GM12892 (cell line): ENCODE measurements around the gene MEN1.
"Not testable (repeated sequence)": the region's sequence is repeated elsewhere in the genome, so short reads cannot be mapped to it uniquely, and the experiment has no call there.

Experiments used
- DNase-seq: peaks from one replicate; pipeline ENCODE4 v3.0.0; 2011; ENCODE audit not compliant: insufficient read length
- FAIRE-seq: peaks from 2 replicates; lab custom pipeline; 2011; peaks lifted over from hg19 to GRCh38; lab: Jason Lieb, UNC
- POLR2A ChIP-seq: IDR thresholded peaks from 2 replicates; pipeline ENCODE4 v1.6.1; 2011; ENCODE audit warnings: low read depth, low read length, control low read depth
- POLR2AphosphoS5 ChIP-seq: IDR thresholded peaks from 2 replicates; pipeline ENCODE4 v1.6.1; 2011; ENCODE audit warnings: low read depth, low read length, control low read depth
- TAF1 ChIP-seq: IDR thresholded peaks from 2 replicates; pipeline ENCODE4 v1.6.1; 2011; ENCODE audit warnings: low read depth, mild to moderate bottlenecking, control low read depth, low read length, borderline replicate concordance

MEN1 gene

DNA sequence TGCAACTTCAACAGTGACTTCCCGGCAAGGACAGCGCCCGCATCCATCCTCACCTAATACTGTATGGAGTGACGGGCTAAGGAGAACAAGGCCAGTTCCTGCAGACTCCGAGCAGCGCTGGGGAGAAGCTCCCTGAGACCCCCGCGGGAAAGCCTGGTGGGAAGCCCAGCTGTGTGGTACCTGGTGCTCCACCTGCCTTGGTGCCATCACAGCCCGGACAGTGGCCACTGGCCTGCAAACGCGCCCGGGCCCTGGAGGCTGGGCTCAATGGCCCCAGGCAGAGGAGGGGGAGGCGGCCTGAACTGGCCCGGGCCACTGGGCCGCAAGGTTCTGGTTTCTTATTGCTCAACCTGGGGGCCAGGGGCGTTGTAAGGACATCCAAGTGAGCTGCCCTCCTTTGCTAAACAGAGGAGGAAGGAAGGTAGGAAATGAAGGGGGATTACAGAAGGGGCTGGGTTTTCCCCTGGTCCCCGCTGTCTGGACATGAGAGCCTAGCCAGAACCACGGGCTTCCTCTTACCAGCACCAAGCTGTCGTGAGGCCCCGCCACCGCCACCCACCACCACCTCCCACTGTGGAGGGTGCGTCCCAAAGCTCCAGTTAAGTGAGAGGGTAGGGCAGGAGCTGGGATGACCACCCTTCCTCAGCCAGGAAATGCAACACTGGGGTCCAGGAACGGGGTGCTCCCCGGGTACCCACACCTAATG lies 42.6 kb upstream of the MEN1 start:
- FAIRE-seq = peak; percentile 91
- TF ChIP-seq TAF1 (no peak), POLR2A (no peak; the same call in 1 of the 2 replicates), POLR2AphosphoS5 (0 out of 2 replicates have a peak, but pooled peaks have one; percentile 28)

DNA sequence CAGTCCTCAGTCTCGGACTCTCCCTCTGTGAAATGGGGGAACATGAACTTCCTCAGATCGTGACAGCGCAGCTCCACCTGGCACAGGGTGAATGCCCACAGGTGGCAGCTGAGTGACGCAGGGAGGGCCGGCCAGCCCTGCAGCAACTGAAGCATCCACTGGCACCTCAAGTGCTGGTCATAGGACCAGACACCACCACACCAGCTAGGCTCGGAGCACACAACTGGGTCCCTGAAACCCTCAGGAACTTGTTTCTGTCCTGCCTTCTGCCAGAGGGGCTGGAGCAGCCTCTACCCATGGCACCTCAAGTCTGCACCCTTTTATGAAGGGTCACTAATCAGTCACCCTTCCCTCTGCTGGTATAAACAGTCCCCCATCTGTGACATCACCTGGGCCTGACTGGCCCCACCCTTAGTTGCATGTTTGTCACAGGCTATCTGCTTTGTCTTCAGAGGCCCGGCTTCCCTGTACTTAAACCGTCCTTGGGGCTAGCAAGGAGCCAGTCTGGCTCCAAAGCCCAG lies 41.5 kb upstream of the MEN1 start:
- DNase-seq (no peak), FAIRE-seq (no peak)
- peak; percentile 91 for TF ChIP-seq POLR2AphosphoS5
- TF ChIP-seq POLR2A = peak; percentile 63
- TF ChIP-seq TAF1 = no peak

More for the DNA sequence above, 42.6 kb upstream of the MEN1 start:
- DNase-seq = no peak

- peak; percentile 93 for DNase-seq
- peak; percentile 41; the same call in 1 of the 2 replicates for TF ChIP-seq TAF1
- TF ChIP-seq POLR2A = peak; percentile 62
- TF ChIP-seq POLR2AphosphoS5 = peak; percentile 70; the same call in 1 of the 2 replicates
- peak; percentile 99 for FAIRE-seq
Measured at GRCh38 chr11:64850979-64851567, 40.7 kb upstream of the MEN1 start.

DNA sequence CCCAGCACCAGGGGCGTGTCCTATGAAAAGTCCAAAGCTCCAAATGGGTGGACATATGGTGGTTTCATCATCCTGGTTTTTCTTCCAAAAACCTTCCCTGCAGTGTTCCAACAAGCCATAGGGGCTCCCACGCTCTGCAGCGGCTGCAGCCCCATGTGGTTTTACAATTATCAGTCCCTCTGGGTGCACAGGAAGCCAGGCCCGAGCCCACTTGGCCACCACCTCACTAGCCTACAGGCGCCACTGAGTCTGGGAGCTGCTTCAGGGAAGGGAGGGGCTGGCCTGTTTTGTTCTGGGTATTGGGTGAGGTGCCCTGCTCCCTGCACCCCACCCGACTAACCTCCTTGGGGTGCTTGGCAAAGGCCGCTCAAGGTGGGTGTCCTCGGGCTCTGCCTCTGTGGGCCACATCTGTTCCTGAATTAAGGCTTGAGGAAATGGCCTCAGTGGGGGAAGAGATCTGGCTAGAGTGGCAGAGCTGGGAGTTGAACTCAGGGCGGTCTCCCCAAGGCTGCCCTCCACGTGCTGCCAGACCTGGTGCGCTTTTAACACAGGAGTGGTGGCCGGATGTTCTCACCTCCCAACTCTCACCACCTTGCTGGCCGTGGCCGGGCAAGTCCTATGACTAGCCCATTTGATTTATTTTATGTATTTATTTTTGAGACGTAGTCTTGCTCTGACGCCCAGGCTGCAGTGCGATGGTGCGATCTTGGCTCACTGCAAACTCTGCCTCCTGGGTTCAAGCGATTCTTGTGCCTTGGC lies 39.4 kb upstream of the MEN1 start:
- DNase-seq (no peak), FAIRE-seq (peak; percentile 60)
- TF ChIP-seq POLR2AphosphoS5 = 0 out of 2 replicates have a peak, but pooled peaks have one; percentile 52
- no peak for TF ChIP-seq TAF1
- 0 out of 2 replicates have a peak, but pooled peaks have one; percentile 34 for TF ChIP-seq POLR2A

DNA sequence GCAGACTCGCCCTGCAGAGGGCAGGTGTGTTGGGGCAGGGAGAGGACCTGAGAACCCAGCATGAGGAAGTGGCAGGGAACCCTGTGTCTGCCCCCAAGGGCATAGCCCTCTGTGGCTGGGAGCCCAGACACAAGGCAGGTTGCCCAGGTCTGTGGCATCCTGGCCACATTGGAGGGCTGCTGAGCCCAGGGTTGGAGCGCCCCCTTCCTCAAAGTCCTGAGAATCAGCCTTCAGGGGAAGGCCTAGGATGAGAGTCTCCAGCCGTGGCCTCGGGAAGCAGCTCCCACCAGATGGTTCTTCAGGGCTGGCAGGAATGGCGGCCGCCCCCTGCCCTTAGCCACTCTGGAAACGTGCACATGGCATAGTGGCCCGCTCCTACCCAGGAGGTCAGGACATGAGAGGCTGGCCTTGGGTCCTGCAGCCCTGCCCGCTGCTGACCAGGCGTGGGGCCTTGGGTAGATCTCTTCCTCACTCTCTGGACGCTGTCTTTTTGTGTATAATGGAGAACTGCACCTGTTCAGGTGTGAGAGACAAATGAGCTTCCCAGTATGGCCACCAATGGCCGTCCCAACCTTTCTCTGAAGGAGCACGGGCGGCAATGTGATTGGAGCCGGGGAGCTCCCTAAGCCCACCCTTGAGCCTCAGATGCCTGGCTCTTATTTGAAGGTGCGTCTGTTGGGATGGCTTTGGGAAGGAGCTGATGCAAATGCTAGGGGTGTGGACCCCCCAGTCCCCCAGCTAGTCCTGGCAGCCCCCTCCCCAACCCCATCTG lies 38.7 kb upstream of the MEN1 start:
- FAIRE-seq (no peak), DNase-seq (no peak)
- no peak; the same call in 1 of the 2 replicates for TF ChIP-seq POLR2AphosphoS5
- TF ChIP-seq TAF1 = no peak
- TF ChIP-seq POLR2A = no peak

DNA sequence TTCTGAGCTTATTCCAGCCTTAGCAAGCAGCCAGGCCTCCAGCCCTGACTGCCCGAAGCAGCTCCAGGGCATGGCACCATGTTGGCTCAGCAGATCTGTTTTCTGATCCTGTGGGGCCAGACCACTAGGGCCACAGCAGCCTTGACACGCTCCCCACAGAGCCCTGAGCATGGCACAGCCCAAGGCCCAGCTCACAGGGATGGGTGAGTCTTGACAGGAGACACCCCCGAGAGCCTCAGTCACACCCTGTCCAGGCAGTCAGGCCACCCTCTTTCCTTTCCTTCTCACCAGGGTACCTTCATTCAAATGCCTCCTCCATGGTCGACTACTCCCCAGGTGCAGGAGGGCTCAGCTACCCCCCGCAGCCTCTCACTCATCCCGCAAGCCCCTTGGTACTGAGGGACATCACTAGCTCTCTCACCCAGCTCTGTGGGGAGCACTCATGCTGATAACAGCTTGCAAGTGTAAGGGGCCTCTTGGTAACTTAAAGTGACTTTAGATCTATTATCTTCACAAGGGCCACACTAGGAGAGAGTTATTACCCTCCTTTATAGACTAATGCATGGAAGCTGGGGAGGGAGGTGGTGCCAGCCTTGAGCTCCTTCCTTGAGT lies 38.0 kb upstream of the MEN1 start:
- no peak for TF ChIP-seq TAF1
- DNase-seq (no peak), FAIRE-seq (peak; percentile 87)

DNA sequence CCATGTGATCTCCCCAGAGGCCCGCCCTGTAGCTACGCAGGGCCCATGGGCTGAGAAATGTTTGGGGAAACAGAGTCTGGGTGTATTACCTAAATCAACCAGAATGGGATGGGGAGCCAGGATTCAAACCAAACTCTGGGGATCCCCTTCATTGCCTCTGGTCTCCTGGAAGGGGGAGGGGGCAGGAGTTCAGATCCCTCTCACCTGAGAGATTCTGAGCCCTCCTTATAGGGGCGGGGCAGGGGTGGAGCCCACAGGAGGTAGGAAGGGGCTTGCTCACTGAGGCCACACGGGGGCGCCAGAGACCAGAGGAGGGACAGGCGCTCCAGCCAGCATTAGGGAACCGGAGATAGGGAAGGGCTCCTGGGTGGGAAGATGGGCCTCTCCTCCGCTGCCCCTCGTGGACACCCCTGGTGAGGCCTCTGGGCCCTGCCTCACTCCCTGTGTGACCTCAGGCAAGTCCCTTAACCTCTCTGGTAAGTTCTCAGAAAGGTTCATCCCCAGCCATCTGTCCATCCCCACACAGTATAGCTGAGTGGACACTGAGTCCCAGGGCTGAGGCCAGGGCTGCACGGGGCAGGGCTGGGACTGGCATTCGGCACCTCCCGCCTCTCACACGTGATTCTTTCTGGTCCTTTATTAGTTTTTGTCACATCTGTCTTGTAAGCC lies 36.8 kb upstream of the MEN1 start:
- FAIRE-seq = peak; percentile 95
- TF ChIP-seq POLR2AphosphoS5 (no peak), TAF1 (no peak), POLR2A (no peak)
- peak; percentile 87 for DNase-seq

DNA sequence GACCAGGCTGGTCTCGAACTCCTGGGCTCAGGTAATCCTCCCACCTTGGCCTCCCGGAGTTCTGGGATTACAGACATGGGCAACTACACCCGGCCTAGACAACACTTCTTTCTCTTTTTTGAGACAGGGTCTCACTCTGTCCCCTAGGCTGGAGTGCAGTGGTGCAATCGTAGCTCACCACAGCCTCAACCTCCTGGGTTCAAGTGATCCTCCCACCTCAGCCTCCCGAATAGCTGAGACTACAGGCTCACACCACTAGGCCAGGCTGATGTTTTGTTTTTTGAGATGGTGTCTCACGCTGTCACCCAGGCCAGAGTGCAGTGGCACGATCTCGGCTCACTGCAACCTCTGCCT lies 35.4 kb upstream of the MEN1 start:
- not testable (repeated sequence) for DNase-seq, FAIRE-seq

DNA sequence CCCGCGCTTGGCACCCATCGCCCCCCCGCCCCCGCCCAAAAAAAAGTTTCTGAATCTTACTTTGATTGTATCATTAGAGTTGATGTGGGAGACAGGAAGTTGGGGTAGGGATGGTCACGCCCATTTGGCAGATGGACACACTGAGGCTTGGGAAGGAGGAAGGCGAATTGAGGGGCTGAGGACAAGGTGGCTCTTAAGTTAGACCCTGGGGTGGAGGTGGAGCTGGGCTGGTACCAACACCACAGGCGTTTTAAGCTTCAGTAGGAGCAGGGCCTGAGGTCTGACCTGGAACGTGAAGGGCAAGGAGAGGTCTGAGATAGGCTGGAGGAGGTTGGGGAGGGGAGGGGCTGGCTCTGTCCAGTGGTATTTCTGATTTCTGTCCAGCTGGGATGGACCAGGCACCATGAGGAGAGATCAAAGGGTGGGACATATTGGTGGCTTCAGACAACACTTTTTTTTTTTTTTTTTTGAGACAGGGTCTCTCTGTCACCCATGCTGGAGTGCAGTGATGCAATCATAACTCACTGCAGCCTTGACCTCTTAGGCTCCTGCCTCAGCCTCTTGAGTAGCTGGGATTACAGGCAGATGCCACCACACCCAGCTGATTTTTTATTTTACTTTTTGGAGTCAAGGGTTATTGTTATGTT lies 34.9 kb upstream of the MEN1 start:
- FAIRE-seq (peak; percentile 56), DNase-seq (no peak)
- no peak for TF ChIP-seq POLR2A
- TF ChIP-seq TAF1 = no peak
